K562 (cell line): ENCODE measurements around the gene ZNF197. TPM values are rescaled to one million over a fixed set of nuclear protein-coding genes. Genes with fewer than 3 reads are reported as not detected.

ENCODE experiments used
- BCOR ChIP-seq: fragments of 450-650 bp; IDR thresholded peaks from 2 replicates; pipeline ENCODE4 v1.6.1; 2016
- FIP1L1 ChIP-seq: fragments of 200-400 bp; formaldehyde crosslinking; IDR thresholded peaks from 2 replicates; pipeline ENCODE4 v1.6.1; 2018; ENCODE audit warnings: mild to moderate bottlenecking, low read depth, low read length; ENCODE audit not compliant: poor library complexity, severe bottlenecking
- FOXM1 ChIP-seq, 2 experiments: fragments of 450-650 bp in 1 of 2; sonication (generic) in 1 of 2; formaldehyde crosslinking in 1 of 2; IDR thresholded peaks; 2 replicates each; pipeline versions ENCODE4 v1.6.1 to v1.9.0; 2017 to 2022; ENCODE audit warnings: low read depth in 2 of 2, mild to moderate bottlenecking in 2 of 2, missing genetic modification reagents in 1 of 2, moderate library complexity in 1 of 2
- GABPB1 ChIP-seq: sonication (generic); formaldehyde crosslinking; IDR thresholded peaks from 2 replicates; pipeline ENCODE4 v1.8.0; 2022; ENCODE audit warnings: mild to moderate bottlenecking, missing genetic modification reagents
- HDAC8 ChIP-seq: fragments of 450-650 bp; IDR thresholded peaks from 2 replicates; pipeline ENCODE4 v1.6.1; 2016; ENCODE audit warnings: mild to moderate bottlenecking, missing genetic modification characterization, moderate library complexity, missing compliant biosample characterization
- KDM1A ChIP-seq, 2 experiments: fragments of 450-650 bp; IDR thresholded peaks; 2 replicates each; pipeline ENCODE4 v1.6.1; 2016; ENCODE audit warnings: mild to moderate bottlenecking in 2 of 2
- MED1 ChIP-seq: sonication (generic); formaldehyde crosslinking; IDR thresholded peaks from 2 replicates; pipeline ENCODE4 v1.8.1; 2023; ENCODE audit warnings: missing genetic modification reagents, borderline replicate concordance
- PHF8 ChIP-seq: fragments of 200-600 bp; sonication (generic); IDR thresholded peaks from 2 replicates; pipeline ENCODE4 v1.6.1; 2012; ENCODE audit warnings: mixed run types, mild to moderate bottlenecking, inconsistent platforms, low read length, moderate library complexity, borderline replicate concordance
- PHTF2 ChIP-seq: fragments of 250-450 bp; sonication (Bioruptor Pico); IDR thresholded peaks from 2 replicates; pipeline ENCODE4 v1.5.0; 2021; ENCODE audit warnings: mild to moderate bottlenecking
- POLR3A ChIP-seq: IDR thresholded peaks from 2 replicates; pipeline ENCODE4 v1.6.1; 2011; ENCODE audit warnings: borderline replicate concordance, mild to moderate bottlenecking, moderate library complexity; ENCODE audit not compliant: insufficient read length, insufficient read depth; ENCODE audit errors: extremely low read depth
- RCOR1 ChIP-seq, 2 experiments: IDR thresholded peaks; 2 replicates each; pipeline ENCODE4 v1.6.1; 2012; ENCODE audit warnings: low read depth in 2 of 2, low read length in 2 of 2, borderline replicate concordance in 1 of 2, improper control_type of control experiment in 1 of 2
- RREB1 ChIP-seq: fragments of 250-450 bp; sonication (Bioruptor Pico); IDR thresholded peaks from 2 replicates; pipeline ENCODE4 v1.4.0; 2020
- SMC3 ChIP-seq: conservative IDR thresholded peaks from 2 replicates; pipeline ENCODE4 v1.6.1; 2011; ENCODE audit warnings: low read depth, low read length, improper control_type of control experiment; ENCODE audit not compliant: insufficient read depth
- ZNF133 ChIP-seq: fragments of 250-450 bp; sonication (Bioruptor Pico); IDR thresholded peaks from 2 replicates; pipeline ENCODE4 v1.4.0; 2020; ENCODE audit warnings: mild to moderate bottlenecking
- ZNF239 ChIP-seq: fragments of 250-450 bp; sonication (Bioruptor Pico); IDR thresholded peaks from 2 replicates; pipeline ENCODE4 v1.4.0; 2020; ENCODE audit warnings: mild to moderate bottlenecking
- ZNF57 ChIP-seq: fragments of 450-650 bp; formaldehyde crosslinking; IDR thresholded peaks from 2 replicates; pipeline ENCODE4 v1.4.0; 2020; ENCODE audit warnings: mild to moderate bottlenecking, moderate library complexity
- polyA plus RNA-seq, 8 experiments: library from polyadenylated mRNA; depleted of rRNA in 4 of 8; stranded (reverse) in 5 of 8; unstranded in 3 of 8; fragments of >200 nt; fragmentation: Nextera tagmentation in 2 of 8; fragmentation: Illumina TruSeq in 1 of 8; extraction: Ambion mirVana in 2 of 8; extraction: Trizol in 1 of 8; gene quantifications; 2 replicates each; pipeline versions ENCODE4 v1.2.1 to v1.2.3, GENCODE V29; 2011 to 2014; ENCODE audit warnings: inconsistent platforms in 1 of 8, missing spikeins in 1 of 8
- total RNA-seq, 7 experiments: library from RNA; depleted of rRNA in 6 of 7; stranded (reverse); fragments of >200 nt in 6 of 7; fragmentation: Illumina TruSeq in 2 of 7; extraction: Trizol in 2 of 7; gene quantifications; 2 replicates each; pipeline versions ENCODE4 v1.2.1 to v1.2.3, GENCODE V29; 2011 to 2021; ENCODE audit warnings: low replicate concordance in 1 of 7
- TF ChIP-seq, protein P1 (sequence below), 2 experiments: fragments of 200-800 bp in 1 of 2; sonication (Bioruptor generic) in 1 of 2; sonication (generic) in 1 of 2; formaldehyde crosslinking in 1 of 2; IDR thresholded peaks in 1 of 2; conservative IDR thresholded peaks in 1 of 2; 2 replicates each; pipeline versions ENCODE4 v1.5.0 to v1.6.1; 2016 to 2020; ENCODE audit warnings: missing compliant biosample characterization in 1 of 2, missing genetic modification characterization in 1 of 2, missing genetic modification reagents in 1 of 2
- TF ChIP-seq, protein P2 (sequence below): sonication (generic); formaldehyde crosslinking; IDR thresholded peaks from 2 replicates; pipeline ENCODE4 v1.8.0; 2022; ENCODE audit warnings: missing genetic modification reagents, mild to moderate bottlenecking, borderline replicate concordance
- TF ChIP-seq, protein P3 (sequence below): sonication (generic); formaldehyde crosslinking; IDR thresholded peaks from 2 replicates; pipeline ENCODE4 v1.8.0; 2022; ENCODE audit warnings: mild to moderate bottlenecking, missing genetic modification reagents

The ZNF197 gene
- total and polyA plus RNA-seq, 9 of the 15 experiments (the other 6 are each of a cell fraction or from before 2014, with no cell fraction given), result 3.5 to 19.1 (median 13.7) TPM

DNA sequence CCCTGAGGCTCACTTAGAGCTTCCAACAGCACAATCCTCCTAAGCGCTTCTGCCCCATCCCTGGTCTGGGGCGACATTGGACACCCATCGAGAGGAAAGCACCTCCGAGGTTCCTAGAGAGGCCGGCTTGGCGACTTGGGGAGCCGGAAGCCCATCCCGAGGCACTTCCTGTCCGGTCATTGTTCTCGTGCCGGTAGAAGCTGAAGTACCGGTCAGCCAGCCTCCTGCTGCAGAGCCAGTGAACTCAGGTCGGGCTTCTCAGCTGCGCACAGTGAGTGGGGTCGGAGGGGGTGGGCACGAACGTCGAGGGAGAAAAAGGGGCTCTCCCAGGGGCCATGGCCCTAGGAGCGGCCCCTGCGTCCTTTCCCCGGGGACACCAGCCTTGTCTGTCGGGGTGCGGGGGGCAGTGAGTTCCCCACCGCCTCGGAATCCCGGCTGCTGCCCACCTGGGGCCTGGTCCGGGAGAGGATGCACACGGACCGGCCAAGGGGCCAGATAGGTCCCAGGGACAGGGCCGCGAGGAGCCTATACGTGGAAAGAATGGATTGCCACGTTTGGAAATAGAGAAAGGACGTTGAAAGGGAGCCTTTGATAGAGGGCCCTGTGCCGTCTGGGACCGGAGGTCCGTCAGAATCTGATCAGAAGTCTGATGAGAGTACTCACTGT lies 23.9 kb downstream of the ZNF197 start, which contains the start of gene ZNF35 (continued):
- TF ChIP-seq PHF8 (peak; percentile 95), SMC3 (no peak), FIP1L1 (peak; percentile 57), MED1 (CRISPR knock-in tag) (no peak), GABPB1 (CRISPR knock-in tag) (peak; percentile 96), RCOR1 (IDR thresholded peaks at IDR 0.05; ENCODE audit: borderline replicate concordance in 1 of 2, low read depth in 2 of 2, low read length in 2 of 2) (peak in 1 of 2 experiments; percentile 47; a peak in 1 of 4 replicates), POLR3A (no peak), BCOR (no peak), FOXM1 (IDR thresholded peaks at IDR 0.05; ENCODE audit: low read depth) (no peak), FOXM1 (CRISPR knock-in tag; IDR thresholded peaks at IDR 0.05; ENCODE audit: low read depth) (0 out of 2 replicates have a peak, but pooled peaks have one; percentile 54), ZNF133 (CRISPR knock-in tag) (no peak), HDAC8 (tag) (no peak; the same call in 1 of the 2 replicates), PHTF2 (CRISPR knock-in tag) (no peak), KDM1A (IDR thresholded peaks at IDR 0.05) (no peak), ZNF239 (CRISPR knock-in tag) (no peak), RREB1 (CRISPR knock-in tag) (no peak), ZNF57 (CRISPR knock-in tag) (no peak)
- TF ChIP-seq, protein P1, sequence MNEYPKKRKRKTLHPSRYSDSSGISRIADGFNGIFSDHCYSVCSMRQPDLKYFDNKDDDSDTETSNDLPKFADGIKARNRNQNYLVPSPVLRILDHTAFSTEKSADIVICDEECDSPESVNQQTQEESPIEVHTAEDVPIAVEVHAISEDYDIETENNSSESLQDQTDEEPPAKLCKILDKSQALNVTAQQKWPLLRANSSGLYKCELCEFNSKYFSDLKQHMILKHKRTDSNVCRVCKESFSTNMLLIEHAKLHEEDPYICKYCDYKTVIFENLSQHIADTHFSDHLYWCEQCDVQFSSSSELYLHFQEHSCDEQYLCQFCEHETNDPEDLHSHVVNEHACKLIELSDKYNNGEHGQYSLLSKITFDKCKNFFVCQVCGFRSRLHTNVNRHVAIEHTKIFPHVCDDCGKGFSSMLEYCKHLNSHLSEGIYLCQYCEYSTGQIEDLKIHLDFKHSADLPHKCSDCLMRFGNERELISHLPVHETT (CRISPR knock-in tag; conservative IDR thresholded peaks at IDR 0.05 in 1 of 2, IDR thresholded peaks at IDR 0.05 in 1 of 2), result no peak
- TF ChIP-seq, protein P2, sequence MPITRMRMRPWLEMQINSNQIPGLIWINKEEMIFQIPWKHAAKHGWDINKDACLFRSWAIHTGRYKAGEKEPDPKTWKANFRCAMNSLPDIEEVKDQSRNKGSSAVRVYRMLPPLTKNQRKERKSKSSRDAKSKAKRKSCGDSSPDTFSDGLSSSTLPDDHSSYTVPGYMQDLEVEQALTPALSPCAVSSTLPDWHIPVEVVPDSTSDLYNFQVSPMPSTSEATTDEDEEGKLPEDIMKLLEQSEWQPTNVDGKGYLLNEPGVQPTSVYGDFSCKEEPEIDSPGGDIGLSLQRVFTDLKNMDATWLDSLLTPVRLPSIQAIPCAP (CRISPR knock-in tag), result no peak
- TF ChIP-seq, protein P3, sequence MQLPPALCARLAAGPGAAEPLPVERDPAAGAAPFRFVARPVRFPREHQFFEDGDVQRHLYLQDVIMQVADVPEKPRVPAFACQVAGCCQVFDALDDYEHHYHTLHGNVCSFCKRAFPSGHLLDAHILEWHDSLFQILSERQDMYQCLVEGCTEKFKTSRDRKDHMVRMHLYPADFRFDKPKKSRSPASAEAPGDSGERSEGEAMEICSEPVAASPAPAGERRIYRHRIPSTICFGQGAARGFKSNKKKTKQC (CRISPR knock-in tag), result peak; percentile 86
